Measurements from ENCODE around the gene CCDC18. TPM values are rescaled to one million over a fixed set of nuclear protein-coding genes. Genes with fewer than 3 reads are reported as not detected.

The CCDC18 gene
- total and polyA plus RNA-seq, 12 donors, result 1.4 to 15.4 (median 4.7) TPM

DNA sequence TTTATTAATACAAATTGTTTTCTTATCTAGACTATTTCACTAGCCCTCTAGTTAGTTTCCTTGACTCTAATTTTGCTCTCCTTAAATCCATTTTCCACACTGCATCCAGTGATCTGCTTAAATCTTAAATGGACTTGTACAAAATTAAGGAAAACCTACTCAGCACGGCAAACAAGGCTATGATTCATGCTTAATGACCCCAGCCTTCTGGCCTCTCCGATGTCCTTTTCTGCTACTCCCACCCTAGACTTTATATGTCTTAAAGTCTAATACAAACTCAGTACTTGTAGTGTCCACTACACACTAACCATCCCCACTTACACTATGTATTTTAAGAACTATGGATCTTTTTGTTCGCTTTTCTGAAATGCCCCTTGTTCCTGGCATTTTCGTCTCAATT lies 2.5 kb upstream of the CCDC18 start:
- no peaks in the 10 kb centered on the region for H3K27me3 ChIP-seq
- H3K4me3 ChIP-seq, result peak overlapping the region in 1 of 4 donors; percentile 85
- no peaks in the 10 kb centered on the region for H3K9me3 ChIP-seq (replicated peaks in 1 of 3)
- WGBS, 4 donors, result 22 to 31% (median 26%) methylated on average over 4 of the region's 4 CpGs
- no peak for TF ChIP-seq POLR2A (IDR thresholded peaks at IDR 0.05)
- TF ChIP-seq, protein P1, sequence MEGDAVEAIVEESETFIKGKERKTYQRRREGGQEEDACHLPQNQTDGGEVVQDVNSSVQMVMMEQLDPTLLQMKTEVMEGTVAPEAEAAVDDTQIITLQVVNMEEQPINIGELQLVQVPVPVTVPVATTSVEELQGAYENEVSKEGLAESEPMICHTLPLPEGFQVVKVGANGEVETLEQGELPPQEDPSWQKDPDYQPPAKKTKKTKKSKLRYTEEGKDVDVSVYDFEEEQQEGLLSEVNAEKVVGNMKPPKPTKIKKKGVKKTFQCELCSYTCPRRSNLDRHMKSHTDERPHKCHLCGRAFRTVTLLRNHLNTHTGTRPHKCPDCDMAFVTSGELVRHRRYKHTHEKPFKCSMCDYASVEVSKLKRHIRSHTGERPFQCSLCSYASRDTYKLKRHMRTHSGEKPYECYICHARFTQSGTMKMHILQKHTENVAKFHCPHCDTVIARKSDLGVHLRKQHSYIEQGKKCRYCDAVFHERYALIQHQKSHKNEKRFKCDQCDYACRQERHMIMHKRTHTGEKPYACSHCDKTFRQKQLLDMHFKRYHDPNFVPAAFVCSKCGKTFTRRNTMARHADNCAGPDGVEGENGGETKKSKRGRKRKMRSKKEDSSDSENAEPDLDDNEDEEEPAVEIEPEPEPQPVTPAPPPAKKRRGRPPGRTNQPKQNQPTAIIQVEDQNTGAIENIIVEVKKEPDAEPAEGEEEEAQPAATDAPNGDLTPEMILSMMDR (IDR thresholded peaks at IDR 0.05), result no peak
- no peak for DNase-seq
- peak overlapping the region in 3 of 5 donors; percentile 27 to 99 (median 99) for H3K27ac ChIP-seq
- H3K4me1 ChIP-seq (replicated peaks in 1 of 2), result peaks cover 13 to 34% of the 10 kb centered on the region in 2 donors
- no peaks in the 10 kb centered on the region for H3K36me3 ChIP-seq (replicated peaks in 1 of 2)
- intact Hi-C loops (cut with DNase I), result loop anchor here in 1 of 2 donors (5.0 kb wide), 1 partner anchor 101 kb away; the partner anchor contains the start of gene MTF2

DNA sequence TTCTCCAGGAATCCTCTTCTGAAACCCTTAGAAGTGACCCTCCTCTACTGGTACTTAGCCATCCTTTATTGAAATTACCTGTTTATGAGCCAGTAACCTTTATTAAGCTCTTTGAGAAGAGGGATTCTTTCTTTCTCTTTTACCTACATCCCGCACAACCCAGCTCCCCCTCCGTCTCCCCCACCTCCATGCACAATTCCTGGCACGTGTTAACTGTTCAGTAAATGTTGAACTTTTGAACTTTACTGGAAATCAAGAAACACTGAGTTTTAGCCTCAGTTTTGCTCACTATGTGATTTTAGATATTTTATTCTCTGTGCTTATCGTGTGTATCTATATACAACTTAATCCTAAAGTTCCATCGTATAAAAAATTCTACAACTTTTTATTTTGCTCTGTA lies 2.1 kb upstream of the CCDC18 start:
- TF ChIP-seq, protein P1 (IDR thresholded peaks at IDR 0.05), result no peak
- no peak for TF ChIP-seq POLR2A (IDR thresholded peaks at IDR 0.05)
- Histone ChIP-seq H3K9me3 (replicated peaks in 1 of 3) (no peaks in the 10 kb centered on the region), H3K36me3 (replicated peaks in 1 of 2) (no peaks in the 10 kb centered on the region), H3K27me3 (no peaks in the 10 kb centered on the region), H3K4me1 (replicated peaks in 1 of 2) (peaks cover 13 to 30% of the 10 kb centered on the region in 2 donors), H3K4me3 (peak overlapping the region in 2 of 4 donors; percentile 74 to 85), H3K27ac (peak overlapping the region in 2 of 5 donors; percentile 99)
- intact Hi-C loops (cut with DNase I), result loop anchor here in 1 of 2 donors (5.0 kb wide), 1 partner anchor 101 kb away; the partner anchor contains the start of gene MTF2
- peak in 4 of 7 donors; percentile 24 to 43 (median 30) for DNase-seq
- WGBS, 4 donors, result 22 to 29% (median 26%) methylated on average over 5 of the region's 5 CpGs

DNA sequence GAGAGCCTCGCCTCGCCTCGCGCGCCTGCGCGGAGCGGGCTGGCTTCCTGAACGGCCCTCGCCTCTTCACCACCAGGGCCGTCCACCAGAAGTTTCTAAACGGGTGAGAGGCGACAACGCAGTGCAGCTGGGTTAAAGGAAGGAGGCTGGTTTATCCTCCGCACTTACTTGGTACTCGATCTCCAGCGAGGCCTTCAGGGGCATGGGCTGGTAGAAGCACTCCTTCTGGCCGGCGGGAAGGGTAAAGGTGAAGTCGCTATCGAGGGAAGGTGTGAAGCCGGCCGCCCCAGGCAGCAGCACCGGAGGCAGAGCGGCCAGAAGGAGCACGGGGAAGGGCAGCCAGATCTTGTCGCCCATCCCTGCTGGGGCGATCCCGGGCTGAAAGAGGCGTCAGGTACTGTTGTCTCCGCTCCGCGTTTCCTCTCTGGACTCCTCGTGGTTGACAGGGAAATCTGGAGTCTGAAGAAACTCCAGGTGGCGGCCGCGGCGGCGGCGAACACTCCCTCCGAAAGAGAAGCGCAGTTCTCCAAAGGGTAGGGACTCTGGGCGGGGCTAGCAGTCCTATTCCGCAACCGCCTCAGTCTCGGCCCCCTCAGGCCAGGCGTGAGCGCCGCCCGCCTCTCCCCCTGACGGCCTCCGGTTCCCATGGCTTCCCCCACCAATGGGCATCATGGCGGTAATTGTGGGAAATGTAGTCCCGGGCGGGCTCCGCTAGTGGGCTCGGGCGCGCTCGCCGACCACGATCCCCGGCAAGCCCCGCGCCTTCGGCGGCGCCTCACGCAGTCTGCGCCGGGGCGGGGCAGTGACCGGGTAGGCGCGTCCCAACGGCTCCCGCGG lies 420 bp upstream of the CCDC18 start, which contains the start of gene TMED5:
TMED5 (minus strand) TSS at position 528 of the 837 bp plus-strand sequence; CDS start at position 357, 171 bp downstream.
- intact Hi-C loops (cut with DNase I), result loop anchor here in 1 of 2 donors (5.0 kb wide), 1 partner anchor 103 kb away; the partner anchor contains the start of gene MTF2
- H3K4me1 ChIP-seq (replicated peaks in 1 of 2), result peaks cover 13 to 22% of the 10 kb centered on the region in 2 donors
- H3K27ac ChIP-seq, result peak within 1 kb of the TSS; percentile 95 to 99 (median 99)

DNA sequence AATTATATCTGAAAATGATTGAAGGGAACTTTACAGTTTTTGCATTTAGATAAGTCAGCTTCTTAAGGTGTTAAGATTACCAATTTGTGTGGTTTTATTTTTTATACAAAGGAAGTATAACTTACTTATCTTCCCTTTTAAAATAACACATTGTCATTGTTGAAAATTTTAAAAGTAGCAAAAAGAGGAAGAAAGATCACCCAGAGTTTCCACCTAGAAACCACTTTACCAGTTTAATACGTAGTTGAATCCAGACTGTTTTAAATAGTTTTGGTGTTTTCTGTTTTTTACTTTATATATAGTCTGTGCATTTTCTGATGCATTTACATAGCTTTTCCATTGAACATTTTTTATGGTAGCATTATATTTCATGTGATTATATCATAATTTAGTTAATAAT lies 6.1 kb downstream of the CCDC18 start:
- TF ChIP-seq, protein P1 (IDR thresholded peaks at IDR 0.05), result no peak
- TF ChIP-seq POLR2A (IDR thresholded peaks at IDR 0.05), result no peak
- no peak for DNase-seq
- 82 to 91% (median 89%) methylated on average over 1 of the region's 1 CpG for WGBS, 4 donors

More for the DNA sequence above, 420 bp upstream of the CCDC18 start, which contains the start of gene TMED5:
- no peaks in the 10 kb centered on the region for H3K9me3 ChIP-seq (replicated peaks in 1 of 3)
- no peaks in the 10 kb centered on the region for H3K36me3 ChIP-seq (replicated peaks in 1 of 2)
- WGBS, 4 donors, result 0 to 1% (median 0%) methylated on average over 5 to 78 of the region's 78 CpGs
- DNase-seq, result peak; percentile 98 to 99 (median 99)
- peak within 1 kb of the TSS; percentile 74 to 92 (median 84) for H3K4me3 ChIP-seq
- no peaks in the 10 kb centered on the region for H3K27me3 ChIP-seq
- TF ChIP-seq, protein P1 (IDR thresholded peaks at IDR 0.05), result peak in 5 of 6 experiments; percentile 6 to 68 (median 48)
- TF ChIP-seq POLR2A (IDR thresholded peaks at IDR 0.05), result peak; percentile 95 to 98

More for the DNA sequence above, 6.1 kb downstream of the CCDC18 start:
- H3K4me1 ChIP-seq (replicated peaks in 1 of 2), result no peaks in the 10 kb centered on the region
- no peak overlapping the region for H3K4me3 ChIP-seq
- no peak overlapping the region for H3K27ac ChIP-seq
- no peaks in the 10 kb centered on the region for H3K36me3 ChIP-seq (replicated peaks in 1 of 2)
- intact Hi-C loops (cut with DNase I), result no loop called here
- no peaks in the 10 kb centered on the region for H3K9me3 ChIP-seq (replicated peaks in 1 of 3)
- H3K27me3 ChIP-seq, result no peaks in the 10 kb centered on the region

Data from adrenal gland (tissue), 12 donors.